Renal cortical epithelial cell (primary cell): Measurements from ENCODE around the gene CWC25. TPM values are rescaled to one million over a fixed set of nuclear protein-coding genes. Genes with fewer than 3 reads are reported as not detected.
"Not testable (repeated sequence)": the region's sequence is repeated elsewhere in the genome, so short reads cannot be mapped to it uniquely, and the experiment has no call there.

Source experiments
- DNase-seq: peaks from one replicate; pipeline ENCODE4 v3.0.0-alpha.2; 2011; ENCODE audit warnings: low read depth
- total RNA-seq: library from RNA; depleted of rRNA; stranded (reverse); fragments of >200 nt; gene quantifications from 2 replicates; pipeline ENCODE4 v1.2.3, GENCODE V29; 2014

Gene CWC25
- total RNA-seq, 1 donor from 2014 or later: 16.5 TPM

DNA sequence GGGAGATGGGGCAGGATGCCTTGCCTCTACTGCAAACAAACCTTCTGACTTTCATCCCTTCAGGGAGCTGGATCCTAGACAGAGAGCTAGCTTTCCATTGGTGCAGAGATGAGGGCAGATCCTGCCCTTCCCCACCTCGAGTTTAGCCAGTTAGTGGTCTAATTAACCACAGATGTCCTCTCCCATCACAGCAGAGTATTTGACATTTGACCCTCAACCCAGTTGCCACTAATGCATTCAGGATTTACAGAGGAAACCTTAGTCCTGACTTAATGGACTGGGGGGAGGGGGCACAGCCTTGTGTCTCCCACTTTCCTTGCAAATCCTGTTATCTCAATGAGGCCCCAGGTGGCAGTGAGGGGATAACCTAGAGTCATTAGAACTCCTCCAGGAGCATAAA, 35.9 kb downstream of the CWC25 start:
- no peak for DNase-seq

DNA sequence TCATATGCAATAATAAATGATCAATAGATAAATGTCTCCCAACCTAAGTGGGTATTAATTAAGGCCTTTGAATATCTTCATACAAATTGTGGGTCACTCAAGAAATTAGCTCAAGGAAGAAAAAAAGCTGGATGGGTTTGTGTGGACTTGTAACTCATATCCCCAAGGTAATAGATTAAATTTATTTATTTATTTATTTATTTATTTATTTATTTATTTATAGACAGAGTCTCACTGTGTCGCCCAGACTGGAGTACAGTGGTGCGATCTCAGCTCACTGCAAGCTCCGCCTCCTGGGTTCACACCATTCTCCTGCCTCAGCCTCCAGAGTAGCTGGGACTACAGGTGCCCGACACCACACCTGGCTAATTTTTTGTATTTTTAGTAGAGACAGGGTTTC, 37.1 kb downstream of the CWC25 start:
- not testable (repeated sequence) for DNase-seq

DNA sequence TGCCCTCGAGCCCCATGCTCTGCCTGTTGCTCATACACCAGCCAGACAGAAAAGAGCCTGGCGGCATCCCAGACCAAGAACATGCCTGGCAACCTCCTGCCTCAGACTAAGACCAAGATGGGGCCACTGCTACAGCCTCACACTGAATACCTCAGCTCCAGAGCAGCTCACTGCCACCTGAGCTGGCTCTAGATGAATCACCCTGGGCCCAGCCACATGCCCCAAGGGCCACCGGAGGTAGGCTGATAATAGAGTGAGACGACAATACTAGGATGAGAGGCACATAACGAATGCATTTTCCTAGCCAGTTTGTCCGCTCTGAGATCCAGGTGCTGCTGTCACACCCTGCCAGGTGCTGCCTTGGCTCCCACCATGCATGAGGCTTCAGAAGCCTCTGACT, 38.7 kb downstream of the CWC25 start:
- no peak for DNase-seq

DNA sequence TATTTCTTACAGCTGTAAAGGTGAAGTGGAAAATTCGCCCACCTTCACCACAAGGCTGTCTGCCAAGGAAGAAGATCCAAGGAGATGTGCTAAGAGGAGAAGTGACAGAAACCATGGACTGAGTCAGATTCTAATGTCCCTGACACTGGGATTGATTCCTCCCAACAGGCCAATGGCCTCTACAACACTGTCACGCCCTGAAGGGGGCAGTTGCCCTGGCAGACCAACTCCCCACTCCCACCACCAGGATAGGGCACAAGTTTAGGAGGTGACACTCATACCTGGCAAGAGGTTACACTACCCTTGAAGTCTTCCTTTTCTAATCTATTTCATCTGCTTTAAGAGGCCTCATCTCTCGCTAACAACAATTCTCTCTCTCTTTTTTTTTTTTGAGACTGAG, 41.9 kb downstream of the CWC25 start:
- DNase-seq: no peak

DNA sequence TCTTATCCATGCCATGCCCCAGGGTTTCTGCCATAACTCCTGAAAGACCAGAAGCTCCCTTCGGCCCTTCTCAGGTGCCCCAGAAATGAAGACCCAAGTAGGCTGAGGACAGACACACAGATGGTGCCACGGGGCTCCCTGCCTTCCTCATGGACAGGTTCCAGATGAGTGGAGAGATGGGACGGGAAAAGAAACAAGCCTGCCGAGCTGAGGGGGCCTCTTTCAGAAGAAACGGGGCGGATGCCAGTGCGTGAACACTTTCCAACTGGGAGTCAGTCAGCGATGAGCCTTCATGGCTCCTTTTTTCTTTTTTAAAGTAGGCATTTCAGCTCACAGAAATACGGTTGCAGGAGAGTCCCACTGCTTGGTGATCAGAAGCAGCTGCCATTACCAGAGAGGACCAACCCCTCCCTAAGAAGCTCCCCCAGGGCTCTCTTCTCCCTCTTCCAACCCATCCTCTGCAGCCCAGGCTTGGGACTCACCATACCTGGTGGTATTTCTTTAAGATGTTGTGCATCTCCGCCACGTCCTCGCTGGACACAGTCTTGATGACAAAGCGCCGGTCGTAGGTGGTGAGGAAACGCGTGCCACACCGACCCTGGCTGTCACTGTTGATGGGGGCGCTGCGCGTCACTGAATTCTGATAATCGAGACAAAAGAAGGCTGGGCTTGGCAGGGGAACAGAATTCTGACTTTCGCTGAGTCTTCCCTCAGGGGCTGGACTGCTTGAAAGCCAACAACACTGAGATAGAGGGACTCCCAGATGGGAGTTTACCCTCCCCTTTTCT, 45.0 kb downstream of the CWC25 start:
- DNase-seq: no peak

DNA sequence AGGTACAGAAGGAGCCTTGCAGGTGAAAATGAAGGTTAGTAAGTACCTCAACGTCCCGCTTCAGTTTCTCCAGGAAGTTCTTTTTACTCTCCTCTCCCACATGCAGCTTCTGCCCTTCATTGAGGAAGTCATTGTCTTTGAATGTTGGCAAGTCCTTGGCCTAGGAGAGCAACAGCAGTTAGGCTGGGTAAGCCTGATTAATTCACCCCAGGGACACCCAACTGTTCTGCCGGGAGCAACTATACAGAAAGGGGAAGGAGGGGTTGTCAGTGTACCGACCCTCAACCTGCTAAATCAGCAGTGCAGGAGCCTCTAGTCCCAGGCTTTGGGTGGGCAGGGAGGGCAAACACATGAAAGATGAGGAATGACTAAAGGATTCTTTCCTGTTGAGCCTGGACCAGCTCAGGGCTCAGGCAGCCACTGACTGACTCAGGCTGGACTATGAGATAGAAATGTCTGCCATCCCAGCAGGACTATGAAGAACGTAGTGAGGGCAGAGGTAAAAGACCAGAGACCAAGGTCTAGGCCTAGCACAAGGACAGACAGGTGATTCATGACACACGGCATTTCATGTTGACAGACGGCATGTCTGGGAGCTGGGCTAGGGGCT, 47.4 kb downstream of the CWC25 start:
- no peak for DNase-seq

DNA sequence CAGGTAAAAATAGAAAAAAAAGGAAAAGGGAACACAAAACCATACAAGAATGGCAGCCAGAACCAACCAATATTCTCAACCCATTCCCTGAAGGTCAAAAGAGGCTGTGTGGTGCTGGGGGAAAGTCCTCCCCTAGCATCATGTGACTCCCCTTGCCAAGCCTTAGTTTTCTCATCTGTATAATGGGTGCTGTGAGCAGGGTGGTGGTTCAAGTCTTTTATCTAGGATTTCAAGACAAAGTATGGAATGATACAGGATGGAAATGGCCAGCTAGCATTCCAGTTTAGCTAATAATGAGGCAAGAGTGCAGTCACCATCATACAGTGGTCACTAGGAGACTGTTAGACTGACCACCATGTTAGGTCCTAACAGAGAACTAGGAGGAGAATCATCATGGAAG, 51.9 kb downstream of the CWC25 start:
- no peak for DNase-seq

DNA sequence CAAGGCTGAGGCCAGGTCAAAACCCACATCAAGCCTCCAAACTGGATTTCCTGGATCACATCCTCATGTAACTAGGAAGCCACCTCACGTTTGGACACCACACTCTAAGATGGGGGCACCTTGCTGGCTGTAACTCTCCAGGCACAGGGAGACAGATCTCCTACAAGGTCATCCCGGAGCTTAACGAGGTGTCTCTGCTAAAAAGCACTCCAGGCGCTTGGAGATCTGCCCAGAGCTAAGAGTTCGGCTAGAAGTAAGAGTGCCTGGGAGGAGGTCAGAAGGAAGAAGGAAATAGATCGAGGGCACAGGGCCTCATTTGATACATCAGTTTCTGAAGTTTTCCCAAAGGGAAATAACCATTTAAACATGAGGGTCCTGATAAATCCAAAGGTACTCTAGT, 56.7 kb downstream of the CWC25 start:
- no peak for DNase-seq

DNA sequence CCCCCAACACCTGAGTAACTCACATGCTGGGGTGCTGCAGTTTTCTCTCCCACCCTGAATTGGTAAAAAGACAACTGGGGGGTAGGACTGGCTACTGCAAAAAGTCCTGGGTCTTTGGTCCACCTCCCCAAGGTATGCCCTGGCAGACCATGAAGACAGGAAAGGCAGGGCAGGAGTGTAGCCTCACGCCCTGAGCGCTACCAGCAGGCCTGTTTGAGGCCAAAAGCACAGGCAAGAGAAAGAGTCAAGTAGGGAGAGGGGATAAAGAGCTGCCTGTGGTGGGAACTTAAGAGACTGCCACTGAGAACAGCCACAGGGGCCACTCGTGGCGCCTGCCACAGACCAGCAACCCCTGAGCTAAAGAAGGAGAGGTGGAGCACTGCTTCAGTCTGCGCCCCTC, 58.8 kb downstream of the CWC25 start:
- no peak for DNase-seq

DNA sequence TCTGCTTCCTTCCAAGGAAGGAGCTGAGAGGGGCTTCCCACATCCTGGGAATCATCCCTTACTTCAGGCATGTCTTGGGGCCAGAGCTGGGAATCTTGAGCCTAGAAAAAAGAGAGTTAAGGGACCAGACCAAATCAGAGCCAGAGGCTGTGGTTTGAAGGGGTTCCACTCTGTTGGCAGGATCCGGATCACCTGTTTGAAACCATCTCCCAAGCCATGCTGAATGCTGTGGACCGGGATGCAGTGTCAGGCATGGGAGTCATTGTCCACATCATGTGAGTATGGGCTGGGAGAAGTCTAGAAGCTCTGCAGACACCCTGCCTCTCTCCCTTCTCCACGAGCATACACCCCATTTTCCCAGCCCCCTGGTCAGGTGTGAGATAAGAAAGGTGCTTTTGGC, 62.9 kb downstream of the CWC25 start:
- DNase-seq: no peak

DNA sequence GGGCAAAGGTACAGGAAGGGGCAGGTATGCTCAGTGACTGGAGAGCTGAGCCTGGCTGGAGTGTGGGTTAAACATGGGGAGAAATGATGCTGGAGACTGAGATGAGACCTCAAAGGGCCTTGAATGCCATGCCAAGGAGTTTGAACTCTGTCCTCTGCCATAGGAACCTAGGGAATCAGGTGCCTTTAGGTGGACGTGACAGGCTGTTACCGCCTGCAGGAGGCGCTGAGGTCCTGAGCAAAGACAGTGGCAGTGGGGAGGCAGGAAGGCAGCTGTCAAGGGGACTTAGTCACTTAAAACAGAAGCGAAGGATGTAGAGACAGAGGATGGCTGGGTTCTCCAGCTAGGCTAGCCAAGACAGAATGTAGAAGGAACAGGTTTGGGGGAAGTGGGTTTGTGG, 63.5 kb downstream of the CWC25 start:
- DNase-seq: peak; percentile 21

DNA sequence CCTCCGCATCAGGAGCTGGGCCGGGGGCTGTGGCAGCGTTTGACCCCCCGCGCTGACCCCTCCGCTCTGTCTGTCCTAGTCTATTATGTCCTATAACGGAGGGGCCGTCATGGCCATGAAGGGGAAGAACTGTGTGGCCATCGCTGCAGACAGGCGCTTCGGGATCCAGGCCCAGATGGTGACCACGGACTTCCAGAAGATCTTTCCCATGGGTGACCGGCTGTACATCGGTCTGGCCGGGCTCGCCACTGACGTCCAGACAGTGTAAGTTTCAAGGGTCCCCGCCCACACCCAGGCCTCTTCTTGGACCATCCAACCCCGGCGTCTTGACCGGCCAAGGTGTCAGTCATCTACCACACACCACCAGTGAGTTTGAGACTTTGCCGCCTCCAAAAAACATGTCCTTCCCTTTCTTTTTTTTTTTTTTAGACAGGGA, 72.0 kb downstream of the CWC25 start:
- no peak for DNase-seq

DNA sequence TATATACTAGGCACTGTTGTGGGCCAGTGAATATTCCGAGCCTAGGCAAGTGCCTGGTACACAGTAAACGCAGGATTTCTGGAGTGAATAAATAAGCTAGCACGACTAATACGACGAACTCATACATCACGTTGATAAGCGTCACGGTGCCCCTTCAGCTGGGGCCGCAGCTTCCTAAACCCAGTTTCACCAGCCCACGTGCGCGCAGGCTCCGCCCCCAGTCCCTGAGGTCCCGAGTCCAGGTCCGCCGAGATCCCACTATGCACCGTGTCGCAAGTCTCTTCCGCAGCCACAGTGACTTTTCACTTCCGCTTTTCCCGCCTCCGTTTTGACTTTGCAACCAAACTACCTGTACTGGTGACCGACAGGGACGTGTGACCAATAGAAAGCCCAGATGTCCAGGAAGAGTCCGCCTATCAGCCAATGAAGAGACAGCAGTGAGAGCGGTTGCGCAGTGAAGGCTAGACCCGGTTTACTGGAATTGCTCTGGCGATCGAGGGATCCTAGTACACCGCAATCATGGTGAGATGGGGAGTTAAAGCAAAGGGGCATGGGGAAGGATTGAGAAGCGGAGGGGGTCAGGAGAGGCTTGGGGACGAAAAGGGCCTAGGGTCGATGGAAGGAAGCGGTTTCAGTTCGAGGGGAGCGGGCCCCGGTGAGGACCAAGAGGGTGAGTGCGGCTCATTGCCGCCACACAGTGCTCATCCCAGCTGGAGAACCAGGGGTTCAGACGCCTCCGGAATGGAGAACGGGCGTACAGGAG, 72.6 kb downstream of the CWC25 start, which contains the start of gene PSMB3:
PSMB3 (plus strand) TSS at position 434 of the 763 bp plus-strand sequence; CDS start at position 520, 86 bp downstream.
- DNase-seq: peak; percentile 99

DNA sequence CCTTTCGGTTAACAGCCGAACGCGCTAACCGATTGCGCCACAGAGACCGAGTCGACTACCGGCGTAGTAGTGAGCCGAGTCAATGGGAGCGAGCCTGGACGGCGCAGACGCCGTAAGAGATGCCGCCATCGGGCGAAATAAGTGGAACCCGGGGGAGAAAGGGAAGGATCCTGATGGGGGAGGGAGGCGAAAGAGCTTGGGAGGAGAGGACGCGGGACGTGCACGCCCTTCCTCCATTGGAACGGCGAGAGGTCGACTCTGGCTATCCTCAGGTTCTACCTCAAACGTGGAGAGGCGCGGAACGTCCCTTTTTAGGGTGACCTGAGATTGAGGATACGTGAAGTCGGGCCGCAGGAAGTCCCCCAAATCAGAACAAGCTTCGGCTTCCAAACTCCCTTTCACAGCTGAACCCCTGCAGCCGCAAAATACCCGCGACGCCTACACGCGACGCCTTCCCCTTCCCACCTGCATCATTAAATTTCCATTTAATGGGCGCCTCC, 73.3 kb downstream of the CWC25 start:
- DNase-seq: peak; percentile 68

DNA sequence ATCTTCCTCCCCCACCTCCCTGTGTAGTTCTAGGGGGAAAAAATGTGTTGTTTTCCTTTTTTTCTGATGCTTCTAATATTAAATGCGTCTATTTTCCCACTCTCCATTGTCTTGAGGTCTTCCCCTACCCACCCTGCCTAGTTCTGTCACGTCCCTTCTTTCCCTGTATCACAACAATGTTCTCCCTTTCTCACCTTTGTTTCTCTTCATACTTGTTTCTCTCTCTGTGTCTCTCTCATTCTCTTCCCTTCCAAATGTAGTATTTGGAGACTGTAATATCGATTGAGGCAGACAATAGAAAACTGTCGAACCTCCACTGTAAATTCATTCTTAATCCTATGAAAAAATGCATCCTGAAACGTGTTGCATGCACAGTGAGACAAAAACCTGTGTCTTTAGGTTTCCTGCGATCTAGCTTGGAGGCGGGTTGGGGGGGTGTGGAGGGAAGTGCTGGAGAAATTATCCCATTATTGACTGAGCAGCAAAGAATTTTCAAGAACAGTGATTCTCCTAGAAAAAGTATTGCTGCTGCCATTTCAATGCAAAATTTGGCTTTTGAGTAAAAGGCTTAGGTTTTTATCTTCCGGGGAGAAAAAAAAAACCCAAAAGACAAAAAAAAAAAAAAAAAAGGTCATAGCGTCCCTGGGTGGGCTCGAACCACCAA, 73.8 kb downstream of the CWC25 start:
- DNase-seq: peak; percentile 33

Other genes with a start within 250 kb of the CWC25 start
- 0.17 and 0.25 TPM in 2 replicates for gene SRCIN1, start 219.4 kb downstream of the CWC25 start, total RNA-seq
- gene EPOP, start 150.4 kb downstream of the CWC25 start, total RNA-seq: 2.1 and 2.6 TPM in 2 replicates
- gene MLLT6, start 120.0 kb downstream of the CWC25 start, total RNA-seq: 23.4 and 47.7 TPM in 2 replicates
- gene CISD3, start 95.0 kb downstream of the CWC25 start, total RNA-seq: 2.0 and 2.4 TPM in 2 replicates
- gene PCGF2, start 77.0 kb downstream of the CWC25 start, total RNA-seq: 1.7 and 8.6 TPM in 2 replicates
- gene PSMB3, start 72.6 kb downstream of the CWC25 start, total RNA-seq: 129 and 436 TPM in 2 replicates
- 51.6 and 74.6 TPM in 2 replicates for gene PIP4K2B, start 25.8 kb downstream of the CWC25 start, total RNA-seq
- 1,111 and 1,343 TPM in 2 replicates for gene RPL23, start 28.4 kb upstream of the CWC25 start, total RNA-seq
- gene LASP1, start 44.7 kb upstream of the CWC25 start, total RNA-seq: 180 and 272 TPM in 2 replicates
- not detected in 2 replicates for gene FBXO47, start 142.1 kb upstream of the CWC25 start, total RNA-seq